ENCODE data around the gene SLC9A5. TPM values are rescaled to one million over a fixed set of nuclear protein-coding genes. Genes with fewer than 3 reads are reported as not detected.
A peak's percentile ranks its signal among the peaks of the same experiment; 100 is the strongest.

Gene SLC9A5
- total and polyA plus RNA-seq, 2 experiments from 2014 or later: 4.5 to 5.4 TPM

GRCh38 chr16:67304020-67304419 is 55.2 kb downstream of the SLC9A5 start (continued):
- TF ChIP-seq CTCF (conservative IDR thresholded peaks at IDR 0.05; ENCODE audit: low read depth in 2 of 2) (no peak), ZNF331 (CRISPR knock-in tag; IDR thresholded peaks at IDR 0.05; ENCODE audit: low read depth) (no peak), ETS1 (IDR thresholded peaks at IDR 0.05) (no peak), EZH2 (IDR thresholded peaks at IDR 0.05; ENCODE audit: low read depth, unreplicated experiment) (no peak), NANOG (IDR thresholded peaks at IDR 0.05; ENCODE audit: borderline replicate concordance) (no peak)

DNA sequence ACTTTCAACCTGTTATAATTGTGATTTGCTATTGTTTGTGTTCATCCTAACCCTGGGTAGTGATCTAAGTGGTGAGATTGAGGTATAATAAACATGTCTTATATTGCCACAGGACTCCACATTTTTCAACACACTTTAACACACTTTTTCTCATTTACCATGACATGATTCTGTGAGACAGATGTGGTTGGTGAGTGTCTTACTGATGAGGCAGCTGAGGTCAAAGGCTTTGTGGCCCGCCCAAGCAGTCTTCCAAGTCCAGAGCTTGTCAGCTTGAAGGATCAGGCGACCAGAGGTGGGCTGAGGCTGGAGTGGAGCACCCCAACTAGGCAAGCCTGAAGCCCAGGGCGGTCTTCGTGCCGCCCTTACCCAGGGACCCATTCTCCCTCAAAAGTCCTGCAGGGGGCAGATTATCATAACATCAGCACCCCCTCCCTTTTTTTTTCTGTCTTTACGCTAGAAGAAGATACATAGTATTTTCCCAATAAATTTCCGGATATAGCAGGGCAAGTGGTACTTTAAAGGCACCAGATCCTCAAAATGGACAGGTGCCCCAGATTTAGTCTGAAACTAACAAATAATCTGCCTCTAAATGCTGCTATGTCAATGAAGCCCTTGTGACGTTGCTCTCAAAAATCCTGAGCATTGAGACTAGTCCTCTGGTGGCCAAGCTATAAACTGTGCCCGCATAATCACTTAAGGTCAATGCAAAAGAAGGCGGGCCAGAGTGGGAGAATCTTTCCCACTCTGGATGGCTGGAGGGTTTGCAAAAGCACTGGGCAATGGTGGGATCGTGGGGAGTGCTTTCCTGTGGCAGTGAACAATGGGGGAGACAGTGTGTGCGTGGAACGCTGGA is 56.7 kb downstream of the SLC9A5 start:
- H3K79me2 ChIP-seq (replicated peaks; ENCODE audit: insufficient read depth): no peaks in the 10 kb centered on the region
- no peaks in the 10 kb centered on the region for H3K36me3 Mint-ChIP-seq (ENCODE audit: low read depth)
- no peaks in the 10 kb centered on the region for H3K9me2 ChIP-seq (ENCODE audit: insufficient read depth)
- H3K36me3 ChIP-seq (ENCODE audit: insufficient read depth): no peaks in the 10 kb centered on the region
- H3F3A ChIP-seq (replicated peaks; ENCODE audit: low read depth): no peaks in the 10 kb centered on the region
- no peak for DNase-seq (ENCODE audit: low spot score)
- ATAC-seq: no peak; the same call in 2 of the 3 replicates
- no peaks in the 10 kb centered on the region for H3K27me3 ChIP-seq (ENCODE audit: insufficient read depth)
- H3K27ac Mint-ChIP-seq: no peak overlapping the region
- H3K4me1 Mint-ChIP-seq: no peaks in the 10 kb centered on the region; the same call in 2 of the 3 replicates
- H2AFZ ChIP-seq: no peak overlapping the region
- H3K4me3 ChIP-seq: no peak overlapping the region
- H3K4me2 ChIP-seq: no peak overlapping the region
- H3K9me3 Mint-ChIP-seq: no peaks in the 10 kb centered on the region; the same call in 2 of the 3 replicates
- TF ChIP-seq ETS1 (IDR thresholded peaks at IDR 0.05): no peak
- TF ChIP-seq REST (IDR thresholded peaks at IDR 0.05; ENCODE audit: unreplicated experiment): no peak
- TF ChIP-seq STAT1 (IDR thresholded peaks at IDR 0.05; ENCODE audit: unreplicated experiment): no peak
- TF ChIP-seq CTCF (conservative IDR thresholded peaks at IDR 0.05; ENCODE audit: low read depth in 2 of 2): peak; percentile 24 to 27; a peak in 2 of 4 replicates
- no peak overlapping the region for H3K27ac ChIP-seq (ENCODE audit: low read depth)
- H3K4me3 Mint-ChIP-seq: no peak overlapping the region
- no peaks in the 10 kb centered on the region for H3K4me1 ChIP-seq (ENCODE audit: insufficient read depth)
- H3K27me3 Mint-ChIP-seq (ENCODE audit: insufficient read depth, low read depth, poor library complexity): peaks cover 16% of the 10 kb centered on the region
- H4K20me1 ChIP-seq (replicated peaks; ENCODE audit: insufficient read depth): no peaks in the 10 kb centered on the region; the same call in 1 of the 2 replicates
